ENCODE results near the gene KCNS1. TPM values are rescaled to one million over a fixed set of nuclear protein-coding genes. Genes with fewer than 3 reads are reported as not detected.

KCNS1 gene
- total and polyA plus RNA-seq, 2 of the 8 experiments (the other 6 are each of a cell fraction or from before 2014, with no cell fraction given): 1.4 to 1.8 TPM

DNA sequence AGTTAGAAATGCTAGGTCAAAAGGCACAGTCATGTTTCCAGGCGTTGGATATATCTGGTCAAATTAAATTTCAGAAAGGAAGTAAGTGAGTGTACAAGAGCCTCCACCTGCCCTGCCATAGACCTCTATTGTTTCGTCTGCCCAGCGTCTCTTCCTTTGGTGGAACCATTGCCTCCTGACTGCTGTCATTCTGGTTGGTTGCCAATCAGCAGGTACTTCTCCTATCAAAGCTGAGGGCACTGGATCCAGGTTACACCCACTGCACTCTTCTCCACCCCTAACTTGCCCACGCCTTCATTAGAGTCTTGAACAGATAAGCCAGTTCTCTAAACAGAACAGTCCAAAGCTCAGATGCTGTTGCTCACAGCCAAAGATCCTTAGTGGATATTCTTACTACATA lies 16.7 kb upstream of the KCNS1 start (continued):
- TF ChIP-seq SP2 (IDR thresholded peaks at IDR 0.05; ENCODE audit: low read length): no peak
- no peak for TF ChIP-seq SUZ12 (IDR thresholded peaks at IDR 0.05; ENCODE audit: low read length)
- no peak for TF ChIP-seq CHD1 (IDR thresholded peaks at IDR 0.05; ENCODE audit: low read depth, low read length)
- TF ChIP-seq TAF1 (IDR thresholded peaks at IDR 0.05; ENCODE audit: low read depth, low read length): no peak
